HPDE6-E6E7 (cell line): ENCODE data around the gene FSCN2.

Experiments used
- DNase-seq: peaks from one replicate; pipeline ENCODE4 v3.0.0; 2011; ENCODE audit warnings: missing footprints; ENCODE audit errors: extremely low spot score

FSCN2 gene

DNA sequence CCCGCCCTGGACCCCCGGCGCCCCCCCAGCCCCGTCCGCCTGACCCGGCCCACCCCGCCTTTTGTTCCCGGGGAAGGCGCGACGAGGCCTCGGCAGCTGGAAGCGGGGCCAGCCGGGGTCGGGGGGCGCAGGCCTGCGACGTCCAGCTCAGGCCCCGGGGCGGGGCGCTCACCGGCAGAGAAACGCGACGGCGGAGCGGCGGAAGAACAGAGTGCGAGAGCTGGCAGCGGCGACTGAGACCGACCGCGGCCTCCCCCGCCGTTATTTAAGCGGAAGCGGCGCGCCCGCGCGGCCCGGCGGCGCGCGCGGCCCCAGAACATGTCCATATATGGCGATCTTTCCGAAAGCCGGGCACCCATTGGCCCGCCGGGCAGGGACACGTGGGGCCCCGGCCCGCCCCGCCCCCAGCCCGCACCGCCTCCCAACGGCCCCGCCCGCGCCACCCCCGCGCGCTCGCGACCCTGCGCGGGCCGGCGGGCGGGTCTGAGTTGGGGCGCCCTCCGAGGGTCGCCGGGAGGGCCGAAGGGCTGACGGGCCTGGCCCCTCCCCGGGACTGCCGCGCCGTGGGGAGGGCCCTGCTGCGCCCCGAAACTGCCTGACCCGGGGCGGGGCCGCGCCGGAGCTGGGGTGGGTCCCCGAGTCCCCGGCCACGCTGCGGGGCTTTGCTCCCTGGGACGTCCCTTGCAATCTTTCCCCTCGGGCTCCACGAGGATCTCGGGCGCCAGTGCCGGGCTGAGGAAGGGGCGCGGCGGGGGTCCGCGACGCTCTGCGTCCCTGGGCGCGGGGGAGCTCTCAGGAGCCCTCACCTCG, 15.4 kb upstream of the FSCN2 start, which contains the start of gene ACTG1:
TSS of gene ACTG1 (minus strand) at position 238 of the 810 bp plus-strand sequence. CDS start 445 bp downstream, outside the sequence.
- peak; percentile 73 for DNase-seq

DNA sequence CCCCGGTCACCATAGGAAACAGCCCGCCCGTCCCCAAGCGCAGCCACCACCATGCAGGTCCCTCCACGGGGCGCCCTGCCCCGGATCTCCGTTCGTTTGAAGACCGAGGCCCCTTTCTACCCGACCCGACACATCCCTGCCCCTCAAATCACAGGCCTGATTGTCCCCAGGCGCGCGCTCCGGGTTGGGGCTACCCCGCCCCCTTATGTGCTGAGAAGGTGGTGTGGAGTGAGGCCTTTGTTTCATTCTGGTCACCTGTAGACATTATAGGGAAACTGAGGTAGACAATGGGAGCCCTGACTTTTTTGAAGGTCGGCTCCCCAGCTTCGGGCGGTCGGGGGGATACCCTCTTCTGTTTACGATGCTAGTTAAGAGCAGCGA, 14.8 kb upstream of the FSCN2 start:
- no peak for DNase-seq

DNA sequence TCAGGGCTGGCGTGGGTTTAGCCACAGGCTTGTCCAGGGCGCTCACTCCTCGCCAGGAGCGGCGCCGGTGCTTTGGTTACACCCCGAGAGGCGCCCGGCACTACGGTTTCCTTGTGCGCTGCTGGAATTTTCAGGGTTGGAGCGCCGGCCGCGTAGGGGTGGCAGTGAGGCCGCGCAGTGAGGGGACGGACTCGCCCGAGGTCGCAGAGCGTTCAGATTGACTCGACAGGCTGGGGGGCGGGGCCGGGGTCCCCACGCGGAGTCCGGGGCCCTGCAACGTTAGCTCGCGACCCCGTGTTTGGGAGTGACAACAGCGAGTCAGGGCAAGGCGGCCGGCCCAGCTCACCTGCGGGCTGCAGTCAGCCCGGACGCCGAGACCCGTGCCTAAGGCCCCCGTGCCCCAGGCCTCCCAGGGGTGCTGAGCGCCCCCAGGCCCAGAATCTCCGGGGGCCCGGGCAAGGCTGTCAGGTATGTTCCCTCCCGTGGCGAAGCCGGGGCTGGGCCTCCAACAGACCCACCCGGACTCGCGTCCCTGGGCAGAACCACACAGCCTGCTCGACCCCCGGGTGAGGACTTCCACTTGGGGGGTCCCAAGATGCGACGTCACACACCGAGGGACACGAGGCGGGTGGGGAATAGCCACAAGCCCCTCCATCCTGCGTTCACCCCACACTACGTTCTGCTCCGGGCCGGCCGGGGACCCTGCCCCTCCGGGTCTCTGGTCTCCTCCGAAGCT, 14.3 kb upstream of the FSCN2 start:
- DNase-seq, result no peak

DNA sequence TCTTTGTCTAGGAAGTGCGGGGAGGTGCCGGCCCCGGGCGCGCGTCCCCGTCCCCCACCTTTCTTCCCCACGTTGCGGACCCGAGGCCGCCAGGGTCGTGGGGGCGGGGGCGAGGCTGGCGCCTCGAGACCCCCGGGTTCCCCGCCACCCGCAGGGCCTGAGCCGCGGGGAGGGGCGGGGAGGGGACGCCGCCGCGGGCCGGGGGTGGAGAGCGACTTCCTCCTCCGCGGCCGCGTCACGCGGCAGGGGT, 13.8 kb upstream of the FSCN2 start:
- no peak for DNase-seq

DNA sequence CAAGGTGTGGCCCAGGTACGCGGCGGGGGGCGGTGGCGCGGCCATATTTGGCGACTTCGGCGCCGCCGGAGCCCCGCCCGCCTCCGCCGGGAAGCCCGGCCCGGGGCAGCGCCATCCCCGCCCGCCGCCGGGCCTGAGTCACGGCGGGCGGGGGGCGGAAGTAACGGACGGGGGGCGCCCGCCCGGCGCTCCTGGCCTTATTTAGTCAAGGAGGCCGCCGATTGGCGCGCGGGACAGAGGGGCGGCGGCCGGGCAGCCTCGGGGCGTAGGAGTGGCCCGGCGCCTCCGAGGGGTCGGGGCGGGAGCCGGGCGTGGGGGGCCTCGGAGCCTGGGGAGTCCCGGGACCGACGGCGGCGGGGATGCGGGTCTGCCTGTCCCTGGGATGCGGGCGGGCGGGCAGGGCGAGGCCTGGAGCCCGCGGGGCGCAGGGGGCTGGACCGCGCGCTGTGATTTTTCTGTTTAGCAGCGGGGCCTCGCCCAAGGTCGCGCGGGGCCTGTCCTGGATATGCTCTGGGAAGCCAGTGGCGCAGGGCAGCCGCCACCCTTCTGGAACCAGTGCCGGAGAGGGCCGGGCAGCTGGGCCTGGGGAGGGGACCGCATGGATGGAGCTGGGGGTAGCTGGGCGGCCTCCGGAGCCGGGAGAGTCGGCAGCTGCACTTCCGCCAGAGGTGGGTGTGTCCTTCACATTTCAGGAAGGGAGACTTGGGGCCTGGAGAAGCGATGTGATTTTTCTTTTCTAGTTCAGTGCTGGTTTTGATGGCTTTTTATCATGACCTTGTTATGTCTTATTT, 13.2 kb upstream of the FSCN2 start:
- DNase-seq, result no peak

DNA sequence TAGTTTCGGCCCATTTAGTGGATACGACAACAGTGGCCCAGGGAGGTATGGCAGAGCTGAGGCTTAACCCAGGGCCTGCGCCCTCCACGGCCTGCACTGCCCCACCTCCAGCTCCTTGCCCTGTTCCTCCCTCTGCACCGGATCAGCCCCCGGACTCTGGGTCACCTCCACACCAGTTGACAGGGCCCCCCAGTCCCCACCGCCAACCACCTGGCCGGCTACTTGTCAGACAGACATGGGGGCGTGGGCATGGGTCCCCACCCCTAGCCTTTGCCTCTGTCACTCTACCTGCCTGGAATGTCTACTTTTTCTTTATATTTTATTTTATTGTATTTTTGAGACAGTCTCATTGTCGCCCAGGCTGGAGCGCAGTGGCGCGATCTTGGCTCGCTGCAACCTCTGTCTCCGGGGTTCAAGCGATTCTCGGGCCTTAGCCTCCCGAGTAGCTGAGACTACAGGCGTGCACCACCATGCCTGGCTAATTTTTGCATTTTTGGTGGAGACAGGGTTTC, 12.6 kb upstream of the FSCN2 start:
- no peak for DNase-seq

DNA sequence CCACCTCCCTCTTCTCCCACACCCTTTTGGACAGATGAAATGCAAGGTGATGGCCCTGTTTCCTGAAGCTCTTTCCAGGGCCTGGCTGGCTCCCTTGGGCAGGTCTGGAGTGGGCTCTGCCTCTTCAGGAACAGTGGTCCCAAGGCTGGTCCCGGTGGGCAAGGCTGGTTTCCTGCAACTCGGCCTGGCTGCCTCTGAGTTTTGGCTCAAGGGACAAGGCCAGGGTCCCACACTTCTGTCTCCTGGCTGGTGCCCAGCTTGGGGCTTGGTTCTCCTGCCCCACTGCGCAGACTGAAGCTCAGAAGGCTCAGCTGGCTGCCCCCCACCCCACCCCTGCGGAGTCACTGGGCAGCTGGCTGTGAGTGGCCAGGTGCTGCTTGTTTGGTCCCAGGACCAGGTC, 11.7 kb upstream of the FSCN2 start:
- no peak for DNase-seq

DNA sequence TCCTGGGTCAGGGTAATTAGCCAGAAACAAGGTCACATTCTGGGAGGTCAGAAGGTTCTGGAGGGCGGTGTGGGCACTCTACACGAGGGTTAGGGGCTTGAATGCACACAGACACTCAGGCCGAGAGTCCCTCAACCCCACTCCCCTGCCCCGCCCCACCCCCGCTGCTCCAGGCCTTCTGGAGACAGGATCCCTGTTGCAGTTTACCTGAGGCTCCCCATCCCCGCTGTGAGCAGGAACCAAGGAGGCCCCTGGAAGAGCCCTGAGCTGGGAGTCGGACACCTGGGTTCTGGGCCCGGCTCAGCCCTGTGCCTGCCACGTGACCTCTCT, 11.2 kb upstream of the FSCN2 start:
- no peak for DNase-seq

DNA sequence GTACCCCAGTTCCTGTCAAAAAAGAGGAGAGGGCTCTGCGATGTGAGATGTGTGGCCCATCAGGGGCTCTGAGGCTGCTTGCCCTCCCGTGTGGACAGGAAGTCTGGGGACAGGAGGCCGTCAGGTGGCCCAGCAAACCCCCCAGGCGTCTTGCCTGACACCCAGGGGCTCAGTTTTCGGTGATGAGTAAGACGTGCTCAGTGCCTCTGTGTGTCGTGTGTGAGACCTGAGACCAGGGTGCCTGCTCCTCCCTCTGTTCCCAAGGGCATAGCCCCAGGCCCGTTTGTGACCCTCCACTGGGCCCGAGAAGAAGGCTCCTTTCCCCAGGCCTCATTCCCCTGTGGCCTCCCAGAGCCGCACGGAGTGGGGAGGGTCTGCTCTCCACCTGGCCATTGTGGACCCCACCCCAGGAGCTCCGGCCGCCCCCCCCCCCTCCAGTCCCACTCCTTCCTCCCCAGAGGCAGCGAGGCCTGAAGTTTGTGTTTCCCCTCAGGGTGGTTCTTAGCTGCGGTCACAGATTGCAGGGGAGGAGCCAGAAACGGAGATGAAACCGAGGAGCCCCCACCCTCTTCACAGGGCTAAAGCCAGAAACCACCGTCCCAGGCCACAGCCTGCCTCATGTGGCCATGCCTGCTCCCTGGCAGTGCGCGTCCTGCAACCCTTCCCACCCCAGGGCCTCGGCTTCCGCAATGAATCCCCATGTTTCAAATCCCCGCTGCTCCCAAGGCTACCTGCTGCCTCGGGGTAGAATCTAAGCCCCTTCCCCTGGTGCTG, 10.7 kb upstream of the FSCN2 start:
- DNase-seq, result no peak

DNA sequence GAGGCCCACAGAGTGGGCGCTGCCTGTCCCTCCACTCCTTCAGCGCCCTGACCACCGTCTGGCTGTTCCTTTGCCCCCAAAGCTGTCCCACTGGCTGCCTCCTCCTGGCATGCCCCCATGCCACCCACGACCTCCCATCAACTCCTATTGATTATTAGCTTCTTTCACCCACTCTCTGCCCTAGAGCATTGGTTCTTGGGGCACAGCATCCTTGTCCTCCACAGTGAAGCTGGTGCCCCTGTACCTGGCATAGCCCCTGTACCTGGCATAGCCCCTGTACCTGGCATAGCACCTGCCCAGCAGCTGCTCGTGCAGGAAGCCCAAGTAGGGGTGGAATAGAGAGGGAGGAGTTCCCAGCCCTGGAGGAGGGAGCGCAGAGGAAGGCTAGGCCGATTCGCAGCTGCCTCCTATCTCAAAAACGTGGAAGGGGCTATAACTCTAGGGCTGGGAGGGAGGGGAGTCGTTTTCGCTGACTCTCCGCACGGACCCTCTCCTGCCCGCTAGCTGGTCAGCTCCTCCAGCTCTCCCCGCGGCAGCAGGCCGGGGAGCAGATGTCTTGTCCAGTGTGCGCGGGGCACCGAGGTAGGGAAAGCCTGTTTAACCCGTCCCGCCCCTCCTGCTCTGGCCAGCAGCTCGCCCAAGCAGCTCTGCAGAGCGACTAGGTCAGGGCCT, 9.9 kb upstream of the FSCN2 start:
- no peak for DNase-seq

DNA sequence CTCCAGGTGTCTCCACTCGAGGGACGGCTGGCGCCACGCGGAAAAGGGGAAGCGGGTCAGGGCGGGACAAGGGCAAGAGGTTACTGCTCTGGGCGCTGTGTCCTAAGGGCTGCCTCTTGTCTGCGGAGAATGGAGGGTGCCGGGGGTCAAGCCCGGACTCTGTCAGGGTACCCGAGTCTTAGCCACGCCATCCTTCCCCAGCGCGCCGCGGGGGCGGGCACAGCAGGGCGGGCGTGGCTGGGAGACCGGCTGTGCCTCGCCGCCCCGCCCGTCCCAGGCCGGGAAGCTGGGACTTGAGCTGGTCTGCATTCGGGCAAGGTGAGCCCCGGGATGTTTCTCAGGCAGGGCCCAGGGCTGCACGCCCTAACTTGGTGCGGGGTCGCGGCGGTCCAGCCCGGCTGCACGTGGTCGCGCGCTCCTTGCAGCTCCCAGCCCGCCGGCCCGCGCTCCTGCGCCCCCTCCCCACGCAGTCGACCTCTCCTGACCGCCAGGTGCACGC, 9.3 kb upstream of the FSCN2 start:
- DNase-seq, result no peak

DNA sequence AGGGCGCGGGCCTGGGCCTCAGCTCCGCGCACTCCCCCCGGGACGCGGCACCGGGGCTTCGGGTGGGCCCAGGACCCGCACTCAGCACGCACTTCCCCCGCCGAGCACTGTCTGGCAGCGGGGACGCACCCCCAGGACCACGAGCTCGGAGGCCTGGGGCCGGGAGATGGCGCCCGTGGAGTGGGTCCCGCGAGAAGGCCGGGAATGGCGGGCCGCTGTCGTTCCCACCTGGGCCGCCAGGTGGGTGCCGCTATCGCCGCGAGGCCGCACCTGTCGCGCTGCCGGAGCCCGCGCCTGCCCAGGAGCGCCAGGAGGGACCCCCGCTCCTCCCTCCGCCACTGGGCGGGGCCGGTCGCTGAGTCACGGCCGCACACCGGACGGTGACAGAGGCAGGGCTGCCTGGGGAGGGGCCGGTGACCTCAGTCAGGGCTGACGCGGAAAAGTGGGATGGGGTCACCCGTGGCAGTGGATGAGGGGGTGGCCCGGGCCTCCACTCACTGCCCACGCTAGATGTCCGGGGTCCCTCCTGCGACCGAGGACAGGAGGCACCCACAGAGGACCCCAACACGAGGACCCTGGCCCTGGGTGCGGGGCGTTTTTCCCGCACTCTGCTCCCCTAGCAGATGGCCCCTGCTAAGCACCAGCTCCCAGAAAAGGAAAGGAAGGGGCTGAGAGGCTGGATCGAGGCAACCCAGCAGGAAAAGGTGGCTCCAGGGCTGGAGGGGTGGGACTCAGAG, 8.7 kb upstream of the FSCN2 start:
- no peak for DNase-seq

DNA sequence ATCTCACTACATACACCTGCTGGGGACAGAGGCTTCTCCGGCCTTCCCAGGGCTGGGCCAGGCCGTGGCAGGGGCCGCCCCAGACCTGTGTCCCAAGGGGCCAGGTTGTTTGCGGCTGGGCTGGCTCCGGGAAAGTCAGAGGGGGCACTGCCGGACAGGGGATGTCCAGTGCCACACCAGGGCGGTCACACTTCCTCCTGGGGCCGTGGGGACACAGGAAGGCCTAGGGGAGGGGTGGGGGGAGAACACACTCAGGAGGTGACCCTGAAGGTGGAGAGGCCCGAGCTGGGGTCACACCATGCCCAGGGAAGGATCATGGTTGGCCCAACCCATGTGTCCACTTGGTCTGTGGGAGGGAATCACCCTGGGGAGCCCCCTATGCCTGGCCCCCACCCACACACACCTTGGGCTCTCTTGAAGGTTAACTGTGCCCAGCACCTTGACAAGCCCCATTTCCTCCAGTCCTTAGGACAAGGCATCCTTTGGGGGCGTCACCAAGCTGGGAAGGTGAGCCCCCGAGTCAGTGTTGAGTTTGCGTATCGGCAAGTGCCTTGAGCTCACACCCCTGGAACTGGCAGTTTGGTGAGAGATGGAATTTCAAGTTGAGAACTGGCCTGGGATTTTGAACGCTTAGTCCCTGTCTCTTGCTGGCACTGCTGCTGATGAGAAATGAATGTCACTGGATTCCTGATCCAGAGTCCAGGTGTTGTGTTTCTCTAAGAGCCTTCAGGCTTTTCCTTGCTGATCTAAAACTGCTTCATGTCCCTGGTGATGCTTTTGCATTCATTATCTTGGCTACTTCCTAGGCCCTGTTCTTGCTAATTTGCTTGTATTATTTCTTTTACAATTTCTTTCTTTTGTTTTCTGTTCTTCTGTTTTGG, 7.9 kb upstream of the FSCN2 start:
- no peak for DNase-seq

DNA sequence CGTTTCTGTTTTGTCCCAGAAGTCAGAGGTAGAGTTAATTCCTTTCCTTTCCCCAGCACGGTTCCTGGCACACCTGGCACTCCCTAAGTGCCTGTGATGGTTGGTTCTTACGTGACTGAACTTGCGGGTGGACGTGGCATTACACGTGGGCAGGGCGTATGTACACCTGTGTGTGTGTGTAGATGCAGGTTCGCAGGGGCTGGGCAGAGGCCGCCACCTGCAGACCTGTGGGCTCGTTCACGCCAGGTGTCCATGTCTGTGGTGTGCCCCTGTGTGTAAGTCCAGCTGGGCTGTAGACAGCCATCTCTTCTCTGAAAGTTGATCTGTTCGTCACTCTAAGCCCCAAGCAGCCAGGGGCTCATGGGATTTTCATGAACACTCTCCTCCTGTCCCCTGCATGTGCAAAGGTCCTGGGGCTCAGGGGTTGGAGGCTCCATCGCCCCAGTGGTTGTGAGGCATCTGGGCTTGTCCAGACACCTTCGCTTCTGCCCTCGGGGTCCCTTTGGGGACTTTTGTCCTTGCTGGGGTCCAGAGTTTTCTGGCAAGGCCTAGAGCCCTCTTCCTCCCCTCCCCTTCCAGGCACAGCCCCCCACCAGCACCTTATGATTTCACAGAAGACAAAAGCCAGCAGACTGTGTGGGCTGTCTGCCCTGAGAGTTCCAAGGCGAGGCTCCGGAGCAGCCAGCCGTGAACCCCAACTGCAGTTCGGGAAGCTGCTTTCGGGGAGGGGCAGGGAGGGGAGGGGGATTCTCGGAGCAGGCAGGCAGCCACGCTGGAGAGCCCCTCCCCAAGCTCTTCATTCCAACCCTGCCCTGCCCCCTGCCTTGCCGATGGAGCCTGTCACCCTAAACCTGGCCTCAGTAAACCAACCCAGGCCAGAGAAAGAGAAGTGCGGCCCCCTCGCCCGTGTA, 5.4 kb upstream of the FSCN2 start:
- DNase-seq, result no peak

DNA sequence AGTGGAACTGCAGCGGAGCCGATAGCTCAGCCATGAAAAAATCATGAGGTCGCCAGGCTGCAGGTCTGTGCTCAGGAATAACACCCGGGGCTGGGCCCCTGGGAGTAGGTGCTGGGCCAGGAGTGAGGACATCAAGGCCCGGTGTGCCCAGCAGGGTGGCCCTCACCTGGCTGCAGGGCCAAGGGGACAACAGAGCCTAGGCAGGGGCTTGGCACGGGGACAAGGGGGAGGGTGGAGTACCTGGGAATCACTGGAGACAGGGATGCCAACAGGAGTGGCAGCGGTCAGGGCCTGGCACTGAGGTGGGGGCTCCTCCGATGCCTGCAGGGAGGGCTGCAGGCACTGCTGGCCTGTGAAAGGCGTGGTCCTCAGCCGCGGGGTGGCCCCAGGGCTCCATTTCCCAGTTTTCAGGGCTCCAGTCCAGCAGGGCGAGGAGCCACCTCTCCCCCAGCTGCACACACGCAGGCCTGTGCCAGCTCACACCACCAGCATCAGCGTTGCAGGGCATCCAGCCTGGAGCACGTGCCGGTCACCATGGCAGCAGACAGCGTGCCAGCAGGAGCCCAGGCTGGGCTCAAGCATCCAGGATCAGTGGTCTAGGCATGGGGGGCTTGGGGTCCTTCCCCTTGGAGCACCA, 4.7 kb upstream of the FSCN2 start:
- DNase-seq, result no peak

DNA sequence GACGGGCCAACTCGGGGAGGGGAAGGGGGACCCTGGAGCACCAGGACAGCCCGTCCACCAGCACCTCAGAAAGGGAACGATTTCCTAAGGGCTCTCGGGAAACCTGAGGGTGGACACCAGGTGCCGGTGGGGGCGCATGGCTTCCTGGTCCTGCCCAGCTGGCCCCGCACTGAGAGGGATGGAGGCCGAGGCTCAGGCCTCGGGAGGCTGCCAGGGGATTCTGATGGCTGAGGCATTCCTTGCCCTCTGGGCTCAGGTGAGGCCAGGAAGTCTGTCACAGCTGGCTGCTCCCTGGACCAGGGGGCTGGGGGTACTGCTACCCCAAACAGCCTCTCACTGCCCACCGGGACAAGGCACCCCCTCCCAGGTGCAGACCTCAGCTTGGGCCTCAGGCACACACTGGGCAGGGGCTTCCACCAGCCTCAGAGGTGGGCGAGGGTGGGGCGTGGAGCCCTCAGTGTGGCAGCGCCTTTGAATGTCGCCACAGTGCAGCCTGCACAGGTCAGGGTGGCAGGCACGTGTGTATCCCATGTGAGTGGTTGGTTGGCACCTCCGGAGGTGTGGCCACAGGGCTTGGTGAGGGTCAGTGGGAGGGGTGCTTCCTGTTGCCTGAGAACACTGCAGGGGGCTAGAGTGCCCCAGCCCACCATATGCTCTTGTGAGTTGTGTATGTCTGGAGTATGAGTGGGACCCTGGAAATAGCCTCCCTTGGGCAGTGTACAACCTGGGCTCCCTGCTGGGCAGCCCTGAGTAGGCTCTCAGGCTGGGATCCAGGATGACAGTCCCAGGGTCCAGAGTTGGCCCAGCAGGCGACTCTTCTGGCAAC, 3.9 kb upstream of the FSCN2 start:
- DNase-seq, result no peak

DNA sequence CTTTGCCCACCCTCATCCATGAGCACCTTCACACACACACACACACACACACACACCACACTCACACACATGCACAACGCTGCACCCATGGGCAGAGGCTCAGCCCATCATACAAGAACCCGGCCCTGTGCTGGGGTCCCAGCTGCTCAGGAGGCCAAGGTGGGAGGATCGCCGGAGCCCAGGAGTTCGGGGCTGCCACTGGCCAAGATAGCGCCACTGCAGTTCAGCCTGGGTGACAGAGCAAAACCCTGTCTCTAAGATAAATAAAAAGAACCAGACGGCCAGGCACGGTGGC, 3.4 kb upstream of the FSCN2 start:
- no peak for DNase-seq
